Suppressor macrophage (primary cell): Measurements from ENCODE around the gene P3H4.
"Not testable (repeated sequence)": the region's sequence is repeated elsewhere in the genome, so short reads cannot be mapped to it uniquely, and the experiment has no call there.

Experiments
- DNase-seq, 4 experiments: peaks; one replicate each; pipeline ENCODE4 v3.0.0-alpha.2; 2020 to 2022
- total RNA-seq, 17 experiments: gene quantifications; one replicate each; lab custom pipeline; 2026; ENCODE audit warnings: mixed read lengths in 6 of 17, inconsistent platforms in 3 of 17; lab: John Stamatoyannopoulos, UW

Gene P3H4
- total RNA-seq, result 0.07 to 3.3 (median 0.61) reads per million in 17 experiments

DNA sequence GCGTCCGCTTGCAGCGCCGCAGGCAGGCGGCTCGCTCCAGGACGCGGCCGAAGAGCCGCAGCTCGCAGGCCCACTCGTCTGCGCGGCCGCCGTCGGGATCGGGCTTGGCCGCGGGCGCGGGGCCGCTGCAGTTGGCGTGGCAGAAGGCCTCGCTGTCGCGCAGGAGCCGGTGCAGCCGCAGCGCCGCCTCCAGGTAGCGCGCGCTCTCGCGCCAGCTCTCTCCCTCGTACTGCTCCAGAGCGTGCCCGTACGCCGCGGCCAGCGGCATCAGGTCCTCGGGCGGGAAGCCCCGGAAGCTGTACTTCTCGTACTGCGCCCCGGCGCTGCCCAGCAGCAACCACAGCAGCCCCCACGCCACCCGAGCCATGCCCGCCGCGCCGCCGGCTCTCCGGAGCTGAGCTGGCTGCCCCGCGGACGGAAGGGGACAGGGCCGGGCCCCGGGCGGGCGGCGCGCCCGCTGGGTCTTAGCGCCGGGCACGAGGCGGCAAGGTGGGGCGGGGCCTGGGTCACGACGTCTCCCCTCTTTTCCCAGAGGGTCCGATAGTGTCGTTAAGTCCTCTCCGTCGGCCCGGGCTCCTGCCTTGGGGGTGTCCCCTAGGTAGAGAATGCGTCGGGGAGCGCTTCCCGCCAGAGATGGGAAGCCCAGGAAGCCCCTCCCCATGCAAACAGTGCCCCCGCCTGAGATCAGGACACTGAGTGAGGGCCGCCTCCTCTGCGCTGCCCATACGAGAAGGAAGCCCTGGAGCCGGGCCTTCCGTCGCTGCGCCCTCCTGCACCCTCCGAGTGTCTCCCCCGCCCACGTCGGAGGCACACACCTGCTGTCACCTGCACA lies at the start of gene P3H4:
TSS of gene P3H4 (minus strand) at position 401 of the 832 bp plus-strand sequence. CDS start at position 367, 34 bp downstream.
- peak; percentile 58 to 87 (median 72) for DNase-seq

- no peak for DNase-seq
These were observed 48.6 kb upstream of the P3H4 start for GRCh38 chr17:41860254-41860931.

DNA sequence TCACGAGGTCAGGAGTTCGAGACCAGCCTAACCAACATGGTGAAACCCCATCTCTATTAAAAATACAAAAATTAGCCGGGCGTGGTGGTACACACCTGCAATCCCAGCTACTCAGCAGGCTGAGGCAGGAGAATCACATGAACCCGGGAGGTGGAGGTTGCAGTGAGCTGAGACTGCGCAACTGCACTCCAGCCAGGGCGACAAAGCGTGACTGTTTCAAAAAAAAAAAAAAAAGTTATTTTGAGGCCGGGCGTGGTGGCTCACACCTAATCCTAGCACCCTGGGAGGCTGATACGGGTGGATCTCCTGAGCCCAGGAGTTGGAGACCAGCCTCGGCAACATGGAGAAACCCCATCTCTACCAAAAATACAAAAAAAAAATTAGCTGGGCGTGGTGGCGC lies 39.6 kb upstream of the P3H4 start:
- not testable (repeated sequence) for DNase-seq

DNA sequence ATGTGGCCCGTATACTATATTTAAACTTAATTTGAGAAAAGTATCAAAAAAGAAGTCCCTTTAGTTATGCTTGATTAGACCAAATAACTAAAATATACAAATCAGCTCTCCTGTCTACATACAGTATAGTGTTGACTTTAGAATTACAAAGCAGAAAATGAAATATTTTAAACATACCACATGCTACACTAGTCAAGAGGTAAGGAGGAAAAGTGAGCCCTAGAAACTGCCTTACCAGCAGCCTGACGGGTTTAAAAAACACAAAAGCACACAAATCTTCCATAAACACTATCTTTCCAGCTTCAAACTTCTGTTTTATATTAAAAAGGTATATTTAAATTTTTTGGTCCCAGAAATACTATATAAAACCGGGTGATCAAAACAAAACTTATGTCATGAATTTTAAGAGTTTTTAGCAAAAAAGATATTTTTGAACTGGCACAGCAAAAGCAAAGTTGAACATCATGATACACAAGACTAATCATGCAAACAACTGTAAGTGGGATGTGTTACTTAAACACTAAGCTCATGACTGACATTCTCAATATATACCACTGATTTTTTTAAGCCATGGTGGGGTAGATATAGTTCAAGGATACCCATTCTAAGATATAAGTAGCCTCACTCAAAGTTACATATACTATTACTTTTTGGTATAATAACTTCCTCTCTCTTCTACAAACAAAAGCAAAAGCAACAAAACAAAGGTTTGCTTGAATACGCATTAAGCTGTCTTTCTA lies 37.7 kb upstream of the P3H4 start:
- no peak for DNase-seq

GRCh38 chr17:41848788-41849187 lies 37.0 kb upstream of the P3H4 start:
- DNase-seq, result no peak

DNA sequence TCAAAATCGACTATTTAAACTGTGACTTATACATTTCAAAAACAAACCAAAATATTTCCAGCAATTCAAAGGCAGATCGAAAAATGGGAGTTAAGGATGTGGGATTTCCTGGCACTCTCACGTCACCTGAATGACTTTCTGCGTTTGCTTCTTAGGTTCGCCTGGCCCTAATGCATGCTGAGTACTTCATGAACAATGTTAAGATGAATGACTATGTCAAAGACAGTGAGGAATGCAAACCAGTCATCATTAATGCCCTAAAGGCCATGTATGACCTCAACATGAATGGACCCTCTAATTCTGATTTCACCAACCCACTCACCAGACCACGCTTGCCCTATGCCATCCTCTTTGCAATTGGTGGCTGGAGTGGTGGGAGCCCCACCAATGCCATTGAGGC lies 33.2 kb upstream of the P3H4 start:
- no peak for DNase-seq

DNA sequence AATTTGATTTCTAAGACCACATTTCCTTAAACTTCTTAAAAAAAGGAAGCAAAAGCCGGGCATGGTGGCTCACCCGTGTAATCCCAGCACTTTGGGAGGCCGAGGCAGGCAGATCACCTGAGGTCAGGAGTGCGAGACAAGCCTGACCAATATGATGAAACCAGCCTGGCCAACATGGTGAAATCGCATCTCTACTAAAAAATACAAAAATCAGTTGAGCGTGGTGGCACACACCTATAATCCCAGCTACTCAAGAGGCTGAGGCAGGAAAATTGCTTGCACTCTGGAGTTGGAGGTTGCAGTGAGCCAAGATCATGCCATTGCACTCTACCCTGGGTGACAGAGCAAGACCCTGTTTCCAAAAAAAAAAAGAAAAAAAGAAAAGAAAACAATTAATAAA lies 29.0 kb upstream of the P3H4 start:
- not testable (repeated sequence) for DNase-seq

DNA sequence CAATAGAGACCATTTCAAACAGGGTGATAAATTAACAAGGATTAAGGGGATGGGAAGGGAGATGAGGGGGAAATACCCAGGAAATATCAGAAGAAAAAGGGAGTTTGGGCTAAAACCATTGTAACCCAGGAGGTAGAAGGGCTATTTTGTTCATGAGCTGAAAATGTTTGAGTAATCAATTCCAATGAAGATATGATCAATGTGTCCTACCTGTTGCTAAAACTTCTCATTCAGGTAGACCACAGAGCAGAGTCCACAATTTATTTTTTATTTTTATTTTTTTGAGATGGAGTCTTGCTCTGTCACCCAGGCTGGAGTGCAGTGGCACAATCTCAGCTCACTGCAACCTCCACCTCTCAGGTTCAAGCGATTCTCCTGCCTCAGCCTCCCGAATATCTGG lies 27.7 kb upstream of the P3H4 start:
- DNase-seq, result not testable (repeated sequence)

- DNase-seq, result no peak
These were observed 26.2 kb upstream of the P3H4 start, which contains the start of gene KLHL10 for GRCh38 chr17:41837761-41838538. KLHL10 (plus strand) TSS chr17:41837825; CDS start chr17:41837933, 108 bp downstream.

DNA sequence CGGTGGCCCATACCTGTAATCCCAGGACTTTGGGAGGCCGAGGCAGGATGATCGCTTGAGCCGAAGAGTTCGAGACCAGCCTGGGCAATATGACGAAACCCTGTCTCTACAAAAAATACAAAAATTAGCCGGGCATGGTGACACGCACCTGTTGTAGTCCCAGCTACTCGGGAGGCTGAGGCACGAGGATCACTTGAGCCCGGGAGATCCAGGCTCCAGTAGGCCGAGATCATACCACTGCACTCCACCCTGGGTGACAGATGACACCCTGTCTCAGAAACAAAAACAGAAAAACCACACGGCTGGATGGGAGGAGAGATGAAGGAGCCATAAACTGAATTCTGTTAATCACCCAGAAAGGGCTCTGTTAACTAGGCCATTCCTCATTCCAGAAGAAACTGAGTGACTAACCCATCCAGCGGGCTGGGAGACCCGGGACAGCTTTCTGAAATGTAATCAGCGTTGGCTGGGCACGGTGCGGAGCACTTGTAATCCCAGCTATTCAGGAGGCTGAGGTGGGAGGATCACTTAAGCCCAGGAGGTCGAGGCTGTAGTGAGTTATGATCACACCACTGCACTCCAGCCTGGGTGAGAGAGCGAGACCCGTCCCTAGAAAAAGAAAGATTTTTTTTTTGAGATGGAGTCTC lies 24.9 kb upstream of the P3H4 start:
- DNase-seq, result no peak

- peak in 3 of 4 experiments; percentile 14 to 75 (median 72) for DNase-seq
These were observed 24.2 kb upstream of the P3H4 start, which contains the start of gene NT5C3B for GRCh38 chr17:41835800-41836549. NT5C3B (minus strand) TSS chr17:41836232; CDS start chr17:41836193, 39 bp downstream.

DNA sequence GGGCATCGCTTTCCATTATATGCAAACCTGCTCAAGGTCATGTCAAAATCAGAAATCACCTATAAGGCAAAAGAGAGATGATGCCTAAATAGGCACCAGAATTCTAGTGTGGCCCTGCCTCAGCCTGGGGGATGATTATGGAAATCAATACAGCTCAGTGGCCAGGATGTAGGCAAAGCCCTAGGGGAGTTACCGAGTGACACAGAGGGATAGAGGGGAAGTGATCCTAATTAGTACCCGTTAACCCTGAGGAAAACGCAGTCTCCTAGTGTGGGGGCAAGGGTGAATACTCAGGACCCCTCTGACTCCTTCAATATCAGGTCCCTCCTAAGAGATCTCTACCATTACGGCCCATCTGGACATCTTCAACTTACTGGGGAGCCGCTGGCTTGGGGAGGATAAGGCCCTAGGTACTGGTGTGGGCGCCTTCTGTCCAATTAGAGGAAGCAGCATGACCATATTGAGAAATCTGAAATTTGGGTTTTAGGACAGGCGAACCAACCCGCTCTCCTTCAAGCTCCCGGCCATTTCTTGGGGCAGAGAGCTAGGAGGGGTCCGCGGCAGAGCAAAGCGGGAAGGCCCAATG lies 23.6 kb upstream of the P3H4 start:
- DNase-seq, result peak in 3 of 4 experiments; percentile 43 to 52 (median 43)

GRCh38 chr17:41829961-41830360 lies 18.2 kb upstream of the P3H4 start:
- DNase-seq, result not testable (repeated sequence)

DNA sequence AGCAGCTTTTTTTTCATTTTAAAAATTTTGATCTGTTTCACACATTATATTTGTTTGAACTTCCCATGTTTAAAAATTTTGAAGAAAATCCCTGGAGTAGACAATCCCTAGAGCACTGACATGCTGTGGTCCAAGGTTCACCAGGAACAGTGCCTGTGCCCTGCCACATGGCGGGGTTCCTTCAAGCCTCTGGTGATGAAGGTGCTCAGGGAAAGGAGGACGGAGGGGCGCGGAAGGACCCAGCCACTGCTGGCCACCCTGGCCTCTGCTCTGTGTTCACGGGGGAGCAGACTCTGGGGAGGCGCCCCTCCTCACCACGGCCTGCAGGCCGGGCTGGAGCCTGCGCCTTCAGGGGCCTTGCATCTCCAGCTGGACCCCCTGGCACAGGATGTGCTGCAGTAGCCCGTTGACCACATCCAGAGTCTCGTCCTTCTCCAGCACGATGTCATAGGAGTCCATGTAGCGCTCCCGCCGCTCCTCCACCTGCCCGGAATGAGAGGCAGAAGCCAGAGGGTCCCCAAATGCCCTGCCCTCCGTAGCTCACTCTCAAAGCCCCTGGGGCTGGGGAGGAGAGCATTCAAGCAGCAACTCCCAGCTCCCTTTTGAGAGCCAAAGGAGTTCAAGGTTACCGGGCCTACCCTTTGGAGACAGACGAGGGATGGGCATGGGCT lies 13.6 kb upstream of the P3H4 start:
- DNase-seq, result no peak

- no peak for DNase-seq
These were observed 12.3 kb upstream of the P3H4 start for GRCh38 chr17:41824086-41824485.

GRCh38 chr17:41823580-41823979 lies 11.8 kb upstream of the P3H4 start:
- no peak for DNase-seq

DNA sequence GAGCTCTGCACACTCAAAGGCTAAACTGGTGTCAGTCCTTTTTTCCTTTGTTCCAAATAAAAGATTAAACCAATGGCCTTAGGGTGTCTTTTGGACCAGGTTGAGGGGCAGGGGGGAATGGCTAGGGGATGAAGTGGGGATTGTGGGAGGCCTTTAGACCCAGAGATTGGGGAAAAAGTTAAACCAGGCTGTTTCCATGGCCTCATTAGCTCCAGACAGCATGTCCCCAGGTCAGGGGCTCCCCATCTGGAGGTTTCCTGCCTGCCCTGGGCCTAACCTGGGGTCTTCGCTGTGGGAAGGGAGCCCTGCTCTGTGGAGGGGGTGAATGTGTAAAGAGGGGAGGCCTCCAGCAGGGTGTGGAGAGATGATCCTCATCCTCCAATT lies 11.4 kb upstream of the P3H4 start:
- DNase-seq, result no peak

DNA sequence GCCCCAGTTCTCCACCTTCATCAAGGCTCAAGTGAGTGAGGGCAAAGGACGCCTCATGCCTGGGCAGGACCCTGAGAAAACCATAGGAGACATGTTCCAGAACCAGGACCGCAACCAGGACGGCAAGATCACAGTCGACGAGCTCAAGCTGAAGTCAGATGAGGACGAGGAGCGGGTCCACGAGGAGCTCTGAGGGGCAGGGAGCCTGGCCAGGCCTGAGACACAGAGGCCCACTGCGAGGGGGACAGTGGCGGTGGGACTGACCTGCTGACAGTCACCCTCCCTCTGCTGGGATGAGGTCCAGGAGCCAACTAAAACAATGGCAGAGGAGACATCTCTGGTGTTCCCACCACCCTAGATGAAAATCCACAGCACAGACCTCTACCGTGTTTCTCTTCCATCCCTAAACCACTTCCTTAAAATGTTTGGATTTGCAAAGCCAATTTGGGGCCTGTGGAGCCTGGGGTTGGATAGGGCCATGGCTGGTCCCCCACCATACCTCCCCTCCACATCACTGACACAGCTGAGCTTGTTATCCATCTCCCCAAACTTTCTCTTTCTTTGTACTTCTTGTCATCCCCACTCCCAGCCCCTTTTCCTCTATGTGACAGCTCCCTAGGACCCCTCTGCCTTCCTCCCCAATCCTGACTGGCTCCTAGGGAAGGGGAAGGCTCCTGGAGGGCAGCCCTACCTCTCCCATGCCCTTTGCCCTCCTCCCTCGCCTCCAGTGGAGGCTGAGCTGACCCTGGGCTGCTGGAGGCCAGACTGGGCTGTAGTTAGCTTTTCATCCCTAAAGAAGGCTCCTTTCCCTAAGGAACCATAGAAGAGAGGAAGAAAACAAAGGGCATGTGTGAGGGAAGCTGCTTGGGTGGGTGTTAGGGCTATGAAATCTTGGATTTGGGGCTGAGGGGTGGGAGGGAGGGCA lies 10.7 kb upstream of the P3H4 start:
- DNase-seq, result no peak

- no peak for DNase-seq
These were observed 10.0 kb upstream of the P3H4 start for GRCh38 chr17:41821776-41822175.
